Neural cell (in vitro differentiated cells): ENCODE data around the gene TMEM185B. TPM values are rescaled to one million over a fixed set of nuclear protein-coding genes. Genes with fewer than 3 reads are reported as not detected.

Experiments
- H2AFZ ChIP-seq: fragments of 200-600, 300-800 bp; sonication (generic), shearing (Covaris generic); 2 replicates; pipeline ENCODE4 v1.6.0; 2014; ENCODE audit warnings: low read depth, mild to moderate bottlenecking, antibody characterized with exemption, low read length, moderate library complexity
- H3F3A ChIP-seq: fragments of 200-600 bp; shearing (Covaris generic); 2 replicates; pipeline ENCODE4 v1.6.1; 2016; ENCODE audit warnings: mild to moderate bottlenecking, moderate library complexity, mixed read lengths, antibody characterized with exemption, low read length; ENCODE audit not compliant: insufficient read depth, poor library complexity, severe bottlenecking
- H3K27ac ChIP-seq: fragments of 200-600, 300-800 bp; sonication (generic), shearing (Covaris generic); 2 replicates; pipeline ENCODE4 v1.5.1; 2014; ENCODE audit warnings: mild to moderate bottlenecking, low read length, moderate library complexity
- H3K27me3 ChIP-seq: fragments of 300-800, 200-600 bp; sonication (generic), shearing (Covaris generic); 2 replicates; pipeline ENCODE4 v1.6.0; 2014; ENCODE audit warnings: mild to moderate bottlenecking, low read depth, low read length, moderate library complexity; ENCODE audit not compliant: insufficient read depth
- H3K36me3 ChIP-seq: fragments of 300-800, 200-600 bp; sonication (generic), shearing (Covaris generic); 2 replicates; pipeline ENCODE4 v1.5.1; 2014; ENCODE audit warnings: mild to moderate bottlenecking, antibody characterized with exemption, low read length, moderate library complexity; ENCODE audit not compliant: insufficient read depth
- H3K4me2 ChIP-seq: fragments of 300-800, 200-600 bp; sonication (generic), shearing (Covaris generic); 2 replicates; pipeline ENCODE4 v1.6.0; 2014; ENCODE audit warnings: mild to moderate bottlenecking, low read length
- H3K4me3 ChIP-seq: fragments of 300-800, 200-600 bp; sonication (generic), shearing (Covaris generic); 2 replicates; pipeline ENCODE4 v1.5.1; 2014; ENCODE audit warnings: mild to moderate bottlenecking, low read length, moderate library complexity
- H3K79me2 ChIP-seq: fragments of 200-600 bp; shearing (Covaris generic); replicated peaks from 2 replicates; pipeline ENCODE4 v1.6.0; 2014; ENCODE audit warnings: mild to moderate bottlenecking, low read length, moderate library complexity; ENCODE audit not compliant: insufficient read depth
- H3K9ac ChIP-seq: fragments of 300-800, 200-600 bp; sonication (generic), shearing (Covaris generic); 2 replicates; pipeline ENCODE4 v1.6.1; 2016; ENCODE audit warnings: mild to moderate bottlenecking, low read length, mixed read lengths
- H3K9me2 ChIP-seq: fragments of 200-600 bp; shearing (Covaris generic); 2 replicates; pipeline ENCODE4 v1.6.1; 2016; ENCODE audit warnings: mild to moderate bottlenecking, low read length, mixed read lengths; ENCODE audit not compliant: insufficient read depth
- H3K9me3 ChIP-seq: fragments of 200-600, 300-800 bp; sonication (generic), shearing (Covaris generic); 2 replicates; pipeline ENCODE4 v1.6.1; 2016; ENCODE audit warnings: mild to moderate bottlenecking, mixed run types, low read length, moderate library complexity, mixed read lengths
- H4K20me1 ChIP-seq: fragments of 200-600 bp; shearing (Covaris generic); 2 replicates; pipeline ENCODE4 v1.6.1; 2016; ENCODE audit warnings: mild to moderate bottlenecking, mixed run types; ENCODE audit not compliant: insufficient read depth
- EP300 ChIP-seq: fragments of 450-650 bp; conservative IDR thresholded peaks from 2 replicates; pipeline ENCODE4 v1.6.1; 2014; ENCODE audit warnings: antibody characterized with exemption, mild to moderate bottlenecking, moderate library complexity; ENCODE audit not compliant: poor library complexity, severe bottlenecking
- EZH2 ChIP-seq: fragments of 200-600, 300-800 bp; shearing (Covaris generic), sonication (generic); IDR thresholded peaks from 2 replicates; pipeline ENCODE4 v1.6.1; 2014; ENCODE audit warnings: antibody characterized with exemption, low read length, borderline replicate concordance, mild to moderate bottlenecking; ENCODE audit not compliant: insufficient read depth, poor library complexity, severe bottlenecking
- MXI1 ChIP-seq: fragments of 450-650 bp; conservative IDR thresholded peaks from 2 replicates; pipeline ENCODE4 v1.6.1; 2014; ENCODE audit warnings: antibody characterized with exemption, mild to moderate bottlenecking; ENCODE audit not compliant: poor library complexity, severe bottlenecking
- POLR2AphosphoS5 ChIP-seq: IDR thresholded peaks from 2 replicates; pipeline ENCODE4 v1.6.1; 2012
- RAD21 ChIP-seq: fragments of 450-650 bp; conservative IDR thresholded peaks from 2 replicates; pipeline ENCODE4 v1.6.1; 2014; ENCODE audit warnings: antibody characterized with exemption, mild to moderate bottlenecking, moderate library complexity
- SMC3 ChIP-seq: fragments of 450-650 bp; conservative IDR thresholded peaks from 2 replicates; pipeline ENCODE4 v1.6.1; 2014; ENCODE audit warnings: antibody characterized with exemption, mild to moderate bottlenecking, moderate library complexity; ENCODE audit not compliant: poor library complexity
- TAF1 ChIP-seq: IDR thresholded peaks from 2 replicates; pipeline ENCODE4 v1.6.1; 2012; ENCODE audit warnings: low read depth
- polyA plus RNA-seq: library from polyadenylated mRNA; depleted of rRNA; stranded (reverse); fragments of >200 nt; gene quantifications from 2 replicates; pipeline ENCODE4 v1.2.3, GENCODE V29; 2014
- TF ChIP-seq, protein P1 (sequence below): IDR thresholded peaks from 2 replicates; pipeline ENCODE4 v1.6.1; 2012; ENCODE audit warnings: borderline replicate concordance
- TF ChIP-seq, protein P2 (sequence below): fragments of 450-650 bp; IDR thresholded peaks from 2 replicates; pipeline ENCODE4 v1.5.1; 2014; ENCODE audit warnings: antibody characterized with exemption, mild to moderate bottlenecking, moderate library complexity; ENCODE audit not compliant: poor library complexity, severe bottlenecking

Gene TMEM185B
- polyA plus RNA-seq, 1 donor from 2014 or later = 4.4 TPM

DNA sequence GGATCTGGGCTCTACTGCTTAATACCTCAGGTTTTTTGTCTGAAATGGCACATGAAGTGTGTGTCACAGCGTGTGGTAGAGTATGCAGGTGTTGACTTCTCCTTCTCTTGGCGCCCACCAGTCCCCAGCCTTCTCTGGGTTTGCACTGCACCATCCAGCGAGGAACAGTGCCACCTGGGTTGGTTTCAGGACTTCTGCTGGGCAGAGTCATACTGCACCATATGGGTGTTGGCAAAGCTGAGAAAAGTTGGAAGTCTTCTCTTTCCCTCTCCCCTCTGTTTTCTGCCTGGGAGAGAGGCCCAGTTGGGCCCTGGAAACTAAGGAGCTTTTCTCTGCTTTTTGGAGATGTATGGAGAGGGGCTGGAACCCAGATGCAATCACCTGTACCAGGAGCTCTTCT, 43.8 kb downstream of the TMEM185B start:
- H3F3A ChIP-seq = no peaks in the 10 kb centered on the region
- TF ChIP-seq POLR2AphosphoS5 (no peak), EP300 (no peak), SMC3 (no peak), RAD21 (no peak), TAF1 (no peak), MXI1 (no peak), EZH2 (no peak)
- TF ChIP-seq, protein P1, sequence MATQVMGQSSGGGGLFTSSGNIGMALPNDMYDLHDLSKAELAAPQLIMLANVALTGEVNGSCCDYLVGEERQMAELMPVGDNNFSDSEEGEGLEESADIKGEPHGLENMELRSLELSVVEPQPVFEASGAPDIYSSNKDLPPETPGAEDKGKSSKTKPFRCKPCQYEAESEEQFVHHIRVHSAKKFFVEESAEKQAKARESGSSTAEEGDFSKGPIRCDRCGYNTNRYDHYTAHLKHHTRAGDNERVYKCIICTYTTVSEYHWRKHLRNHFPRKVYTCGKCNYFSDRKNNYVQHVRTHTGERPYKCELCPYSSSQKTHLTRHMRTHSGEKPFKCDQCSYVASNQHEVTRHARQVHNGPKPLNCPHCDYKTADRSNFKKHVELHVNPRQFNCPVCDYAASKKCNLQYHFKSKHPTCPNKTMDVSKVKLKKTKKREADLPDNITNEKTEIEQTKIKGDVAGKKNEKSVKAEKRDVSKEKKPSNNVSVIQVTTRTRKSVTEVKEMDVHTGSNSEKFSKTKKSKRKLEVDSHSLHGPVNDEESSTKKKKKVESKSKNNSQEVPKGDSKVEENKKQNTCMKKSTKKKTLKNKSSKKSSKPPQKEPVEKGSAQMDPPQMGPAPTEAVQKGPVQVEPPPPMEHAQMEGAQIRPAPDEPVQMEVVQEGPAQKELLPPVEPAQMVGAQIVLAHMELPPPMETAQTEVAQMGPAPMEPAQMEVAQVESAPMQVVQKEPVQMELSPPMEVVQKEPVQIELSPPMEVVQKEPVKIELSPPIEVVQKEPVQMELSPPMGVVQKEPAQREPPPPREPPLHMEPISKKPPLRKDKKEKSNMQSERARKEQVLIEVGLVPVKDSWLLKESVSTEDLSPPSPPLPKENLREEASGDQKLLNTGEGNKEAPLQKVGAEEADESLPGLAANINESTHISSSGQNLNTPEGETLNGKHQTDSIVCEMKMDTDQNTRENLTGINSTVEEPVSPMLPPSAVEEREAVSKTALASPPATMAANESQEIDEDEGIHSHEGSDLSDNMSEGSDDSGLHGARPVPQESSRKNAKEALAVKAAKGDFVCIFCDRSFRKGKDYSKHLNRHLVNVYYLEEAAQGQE = no peak
- H3K9ac ChIP-seq = no peak overlapping the region
- no peak overlapping the region for H3K27ac ChIP-seq
- no peaks in the 10 kb centered on the region for H4K20me1 ChIP-seq
- no peaks in the 10 kb centered on the region for H3K27me3 ChIP-seq
- no peaks in the 10 kb centered on the region for H3K9me2 ChIP-seq
- no peak overlapping the region for H2AFZ ChIP-seq
- no peak overlapping the region for H3K4me3 ChIP-seq
- no peaks in the 10 kb centered on the region for H3K79me2 ChIP-seq
- no peak overlapping the region for H3K4me2 ChIP-seq
- no peaks in the 10 kb centered on the region for H3K9me3 ChIP-seq
- no peaks in the 10 kb centered on the region for H3K36me3 ChIP-seq

DNA sequence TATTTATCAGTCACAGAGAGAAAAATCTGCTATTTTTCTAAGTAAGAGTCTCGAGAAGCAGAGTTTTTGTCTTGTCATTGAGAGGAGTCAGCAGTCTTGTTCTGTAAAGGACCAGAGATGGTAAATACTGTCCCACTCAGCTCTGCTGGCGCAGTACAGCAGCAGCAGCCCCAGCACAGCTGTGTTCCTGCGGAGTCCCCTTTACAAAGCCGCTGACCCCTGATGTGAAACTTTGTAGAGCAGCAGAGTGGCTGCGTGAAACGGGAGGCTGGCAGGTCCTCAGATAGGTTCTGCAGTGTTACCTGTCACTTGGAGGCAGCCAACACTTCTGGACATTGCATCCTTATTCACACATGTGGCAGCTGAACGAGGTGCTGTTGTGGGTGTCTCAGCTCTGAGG, 45.2 kb downstream of the TMEM185B start:
- TF ChIP-seq RAD21 (no peak), TAF1 (no peak), EZH2 (no peak)
- H3F3A ChIP-seq = no peaks in the 10 kb centered on the region
- H3K4me2 ChIP-seq = no peak overlapping the region

DNA sequence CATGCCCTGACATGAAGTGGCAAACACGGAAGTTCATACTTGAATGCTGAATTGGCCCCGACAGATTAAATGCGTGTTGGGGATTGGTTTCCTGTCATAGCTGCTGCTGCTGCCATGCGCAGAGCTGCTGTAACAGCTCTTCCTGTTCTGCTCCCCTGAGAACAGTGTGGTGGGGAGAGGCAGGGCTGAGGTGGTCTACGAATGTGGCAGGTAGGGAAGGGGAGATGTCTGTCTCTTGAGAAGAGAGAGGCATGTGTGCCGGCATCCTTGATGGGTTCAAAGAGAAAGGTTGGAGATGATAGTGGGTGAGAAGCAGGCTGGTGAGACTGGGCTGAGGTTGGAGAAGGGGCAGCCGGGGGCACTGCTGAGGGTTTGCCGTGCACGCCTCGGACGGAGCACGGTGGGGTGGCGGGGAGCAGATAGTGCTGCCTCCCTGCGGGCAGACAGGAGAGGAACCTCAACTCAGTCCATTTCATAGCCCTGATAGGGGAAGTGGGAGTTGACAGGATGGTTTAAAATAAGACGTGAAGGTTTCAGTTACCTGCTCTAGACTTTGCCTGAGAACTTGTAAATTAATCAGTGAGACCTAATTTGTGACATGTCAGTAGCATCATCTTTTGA, 46.1 kb downstream of the TMEM185B start:
- Histone ChIP-seq H3K4me2 (no peak overlapping the region), H3K27ac (no peak overlapping the region), H3K27me3 (no peaks in the 10 kb centered on the region), H3K9me2 (no peaks in the 10 kb centered on the region), H3K36me3 (no peaks in the 10 kb centered on the region), H3K4me3 (no peak overlapping the region), H3K9me3 (no peaks in the 10 kb centered on the region), H3K9ac (no peak overlapping the region), H2AFZ (no peak overlapping the region), H4K20me1 (no peaks in the 10 kb centered on the region), H3F3A (no peaks in the 10 kb centered on the region), H3K79me2 (no peaks in the 10 kb centered on the region)
- TF ChIP-seq SMC3 (no peak), TAF1 (no peak), EZH2 (no peak), RAD21 (no peak), EP300 (no peak), POLR2AphosphoS5 (no peak), MXI1 (no peak)
- TF ChIP-seq, protein P2, sequence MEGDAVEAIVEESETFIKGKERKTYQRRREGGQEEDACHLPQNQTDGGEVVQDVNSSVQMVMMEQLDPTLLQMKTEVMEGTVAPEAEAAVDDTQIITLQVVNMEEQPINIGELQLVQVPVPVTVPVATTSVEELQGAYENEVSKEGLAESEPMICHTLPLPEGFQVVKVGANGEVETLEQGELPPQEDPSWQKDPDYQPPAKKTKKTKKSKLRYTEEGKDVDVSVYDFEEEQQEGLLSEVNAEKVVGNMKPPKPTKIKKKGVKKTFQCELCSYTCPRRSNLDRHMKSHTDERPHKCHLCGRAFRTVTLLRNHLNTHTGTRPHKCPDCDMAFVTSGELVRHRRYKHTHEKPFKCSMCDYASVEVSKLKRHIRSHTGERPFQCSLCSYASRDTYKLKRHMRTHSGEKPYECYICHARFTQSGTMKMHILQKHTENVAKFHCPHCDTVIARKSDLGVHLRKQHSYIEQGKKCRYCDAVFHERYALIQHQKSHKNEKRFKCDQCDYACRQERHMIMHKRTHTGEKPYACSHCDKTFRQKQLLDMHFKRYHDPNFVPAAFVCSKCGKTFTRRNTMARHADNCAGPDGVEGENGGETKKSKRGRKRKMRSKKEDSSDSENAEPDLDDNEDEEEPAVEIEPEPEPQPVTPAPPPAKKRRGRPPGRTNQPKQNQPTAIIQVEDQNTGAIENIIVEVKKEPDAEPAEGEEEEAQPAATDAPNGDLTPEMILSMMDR = no peak
- TF ChIP-seq, protein P1 = no peak

More for the DNA sequence above, 45.2 kb downstream of the TMEM185B start:
- Histone ChIP-seq H3K36me3 (no peaks in the 10 kb centered on the region), H3K27me3 (no peaks in the 10 kb centered on the region), H3K9me3 (no peaks in the 10 kb centered on the region), H3K27ac (no peak overlapping the region), H3K79me2 (no peaks in the 10 kb centered on the region), H3K4me3 (no peak overlapping the region), H4K20me1 (no peaks in the 10 kb centered on the region), H3K9me2 (no peaks in the 10 kb centered on the region), H3K9ac (no peak overlapping the region), H2AFZ (no peak overlapping the region)
